ENCODE measurements around the gene GCN1. TPM values are rescaled to one million over a fixed set of nuclear protein-coding genes. Genes with fewer than 3 reads are reported as not detected.

Gene GCN1
- total RNA-seq, 1 donor from 2014 or later: 49.0 TPM

GRCh38 chr12:120131116-120131515 is 63.4 kb downstream of the GCN1 start:
- H3K36me3 ChIP-seq: peaks cover 88 to 94% of the 10 kb centered on the region in 2 donors
- no peaks in the 10 kb centered on the region for H3K9me3 ChIP-seq
- H3K27ac ChIP-seq: no peak overlapping the region
- TF ChIP-seq CTCF (IDR thresholded peaks at IDR 0.05): no peak
- no peak overlapping the region for H3K4me3 ChIP-seq
- no peaks in the 10 kb centered on the region for H3K27me3 ChIP-seq
- no peaks in the 10 kb centered on the region for H3K4me1 ChIP-seq
- DNase-seq (ENCODE audit: low spot score in 2 of 2): no peak
- intact Hi-C loops (cut with DNase I): no loop called here

- Histone ChIP-seq H3K4me3 (no peak overlapping the region), H3K27me3 (no peaks in the 10 kb centered on the region), H3K36me3 (peaks cover 77 to 87% of the 10 kb centered on the region in 2 donors), H3K4me1 (no peaks in the 10 kb centered on the region), H3K27ac (no peak overlapping the region), H3K9me3 (no peaks in the 10 kb centered on the region)
- no peak for DNase-seq (ENCODE audit: low spot score in 2 of 2)
- intact Hi-C loops (cut with DNase I): no loop called here
- TF ChIP-seq CTCF (IDR thresholded peaks at IDR 0.05): no peak
Measured at GRCh38 chr12:120130011-120130410, 64.5 kb downstream of the GCN1 start.

GRCh38 chr12:120126635-120127005 is 67.9 kb downstream of the GCN1 start:
- H3K27ac ChIP-seq: no peak overlapping the region
- no peaks in the 10 kb centered on the region for H3K27me3 ChIP-seq
- DNase-seq (ENCODE audit: low spot score in 2 of 2): peak; percentile 29 to 73
- TF ChIP-seq CTCF (IDR thresholded peaks at IDR 0.05): no peak
- H3K36me3 ChIP-seq: peaks cover 45 to 53% of the 10 kb centered on the region in 2 donors
- H3K4me1 ChIP-seq: no peaks in the 10 kb centered on the region
- no peak overlapping the region for H3K4me3 ChIP-seq
- intact Hi-C loops (cut with DNase I): no loop called here
- no peaks in the 10 kb centered on the region for H3K9me3 ChIP-seq

DNA sequence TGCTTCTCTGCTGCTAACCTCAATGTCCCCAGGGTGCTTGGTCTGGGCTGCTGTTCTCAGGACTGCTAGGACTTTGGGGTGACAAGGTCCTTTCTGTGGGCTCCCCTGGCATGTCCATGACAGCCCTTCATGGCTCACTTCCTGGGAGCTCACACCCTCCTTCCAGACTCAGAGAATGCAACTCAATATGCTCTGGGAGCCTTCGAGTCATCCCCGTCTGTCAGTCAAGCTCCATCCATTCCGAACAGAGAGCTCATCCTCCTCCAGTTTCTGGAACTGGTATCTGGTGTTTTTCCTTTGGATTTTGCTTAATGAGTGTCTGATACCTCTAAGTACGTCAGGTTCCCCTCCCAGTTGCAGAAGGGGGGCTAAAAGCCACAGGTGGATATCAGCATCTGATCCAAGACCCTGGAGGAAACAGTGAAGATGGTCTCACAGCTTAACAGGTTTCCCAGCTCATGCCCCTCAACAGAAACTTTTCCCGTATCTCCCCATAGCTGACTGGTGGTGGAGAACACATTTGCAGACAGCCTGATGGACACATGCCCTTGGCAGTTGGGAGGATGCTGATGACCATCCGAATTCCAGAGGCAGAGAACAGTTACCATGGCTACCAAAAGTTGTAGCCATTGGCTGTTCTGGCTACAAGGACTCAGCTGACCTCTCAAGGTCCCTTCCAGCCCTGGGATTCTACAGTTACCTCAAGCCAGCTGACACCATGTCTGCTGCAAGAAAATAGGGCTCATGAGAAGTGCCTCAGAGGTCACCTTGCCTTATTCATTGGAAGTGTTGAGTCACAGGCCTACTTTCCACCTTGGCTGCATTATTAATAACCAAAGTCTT is 68.5 kb downstream of the GCN1 start:
- H3K36me3 ChIP-seq: peaks cover 39 to 47% of the 10 kb centered on the region in 2 donors
- H3K4me1 ChIP-seq: no peaks in the 10 kb centered on the region
- TF ChIP-seq CTCF (IDR thresholded peaks at IDR 0.05): no peak
- no peak for DNase-seq (ENCODE audit: low spot score in 2 of 2)
- peak overlapping the region in 1 of 2 donors; percentile 47 for H3K27ac ChIP-seq
- H3K27me3 ChIP-seq: no peaks in the 10 kb centered on the region
- intact Hi-C loops (cut with DNase I): no loop called here
- no peaks in the 10 kb centered on the region for H3K9me3 ChIP-seq
- no peak overlapping the region for H3K4me3 ChIP-seq

DNA sequence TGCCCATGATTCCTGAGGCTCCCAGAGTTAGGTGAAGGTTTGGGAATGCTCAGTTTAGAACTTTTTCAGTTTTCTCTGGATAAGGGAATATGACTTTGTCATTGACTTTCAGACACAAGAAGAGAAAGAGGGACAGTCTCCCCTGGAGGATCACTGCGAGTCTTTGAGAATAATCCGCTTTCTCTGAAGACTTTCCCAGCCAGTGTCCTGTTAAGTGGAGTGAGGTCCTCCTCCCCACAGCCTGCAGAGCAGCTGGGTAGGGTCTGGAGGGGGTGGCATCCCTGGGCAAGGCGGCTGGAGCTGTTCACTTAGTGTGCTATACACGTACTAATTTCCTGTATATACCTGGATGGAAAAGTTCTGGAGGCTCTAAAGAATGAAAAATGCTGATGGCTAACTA is 69.5 kb downstream of the GCN1 start:
- no peak for DNase-seq (ENCODE audit: low spot score in 2 of 2)
- no peaks in the 10 kb centered on the region for H3K4me1 ChIP-seq
- H3K9me3 ChIP-seq: no peaks in the 10 kb centered on the region
- H3K36me3 ChIP-seq: peaks cover 29 to 37% of the 10 kb centered on the region in 2 donors
- TF ChIP-seq CTCF (IDR thresholded peaks at IDR 0.05): no peak
- no peaks in the 10 kb centered on the region for H3K27me3 ChIP-seq
- no peak overlapping the region for H3K27ac ChIP-seq
- no peak overlapping the region for H3K4me3 ChIP-seq
- intact Hi-C loops (cut with DNase I): no loop called here

All from ascending aorta (tissue), 2 donors.